IPS DF 6.9 (cell line): ENCODE measurements around the gene APOBEC3C.
"Not testable (repeated sequence)": the region's sequence is repeated elsewhere in the genome, so short reads cannot be mapped to it uniquely, and the experiment has no call there.

Experiments
- DNase-seq: peaks from one replicate; pipeline ENCODE4 v3.0.0-alpha.2; 2013; ENCODE audit warnings: low read depth, low spot score
- H3K27ac ChIP-seq: one replicate; pipeline ENCODE4 v1.5.1; 2013; ENCODE audit warnings: low read length, control low read depth
- H3K27me3 ChIP-seq: 2 replicates; pipeline ENCODE4 v1.6.1; 2013; ENCODE audit warnings: mild to moderate bottlenecking, low read length; ENCODE audit not compliant: control insufficient read depth, insufficient read depth
- H3K36me3 ChIP-seq: 2 replicates; pipeline ENCODE4 v1.6.1; 2013; ENCODE audit warnings: low read length; ENCODE audit not compliant: control insufficient read depth, insufficient read depth
- H3K4me1 ChIP-seq: 2 replicates; pipeline ENCODE4 v1.6.1; 2013; ENCODE audit warnings: low read length; ENCODE audit not compliant: control insufficient read depth, insufficient read depth
- H3K4me3 ChIP-seq: 2 replicates; pipeline ENCODE4 v1.5.1; 2013; ENCODE audit warnings: mild to moderate bottlenecking, low read length
- H3K9me3 ChIP-seq: 2 replicates; pipeline ENCODE4 v1.6.1; 2013; ENCODE audit warnings: low read length, inconsistent platforms; ENCODE audit not compliant: control insufficient read depth, insufficient read depth
- WGBS: extraction: QIAGEN DNeasy Blood & Tissue Kit; methylation state at CpG from one replicate; pipeline ENCODE4 v1.1.7; 2013; ENCODE audit warnings: mixed read lengths, missing lambda C conversion rate; ENCODE audit not compliant: insufficient read length, insufficient coverage; 5-methylcytosine and 5-hydroxymethylcytosine counted together

The APOBEC3C gene

GRCh38 chr22:39040155-39040537, 26.1 kb downstream of the APOBEC3C start:
- WGBS, result no CpG with 5 or more reads among the region's 14 CpGs
- not testable (repeated sequence) for H3K27me3 ChIP-seq, H3K9me3 ChIP-seq, H3K4me1 ChIP-seq, H3K27ac ChIP-seq, H3K36me3 ChIP-seq, H3K4me3 ChIP-seq, DNase-seq

- WGBS, result no CpG with 5 or more reads among the region's 21 CpGs
- H3K36me3 ChIP-seq, H3K27me3 ChIP-seq, H3K27ac ChIP-seq, H3K9me3 ChIP-seq, DNase-seq, H3K4me1 ChIP-seq: not testable (repeated sequence)
- peak within 1 kb of the TSS; percentile 27; the same call in 1 of the 2 replicates for H3K4me3 ChIP-seq
Measured at GRCh38 chr22:39040538-39041296, 26.7 kb downstream of the APOBEC3C start, which contains the start of gene APOBEC3F. TSS of gene APOBEC3F (plus strand) at chr22:39040864. CDS start at chr22:39040961, 97 bp downstream.

GRCh38 chr22:39041908-39042307, 27.9 kb downstream of the APOBEC3C start:
- H3K9me3 ChIP-seq, result no peaks in the 10 kb centered on the region
- WGBS, result no CpG with 5 or more reads among the region's 7 CpGs
- H3K36me3 ChIP-seq, result 0 out of 2 replicates have a peak, but pooled peaks cover 2% of the 10 kb centered on the region
- DNase-seq, result no peak
- H3K27me3 ChIP-seq, result no peaks in the 10 kb centered on the region
- no peak overlapping the region for H3K27ac ChIP-seq
- peaks cover 4% of the 10 kb centered on the region; the same call in 1 of the 2 replicates for H3K4me1 ChIP-seq
- H3K4me3 ChIP-seq, result no peak overlapping the region

- H3K4me3 ChIP-seq, H3K9me3 ChIP-seq, H3K4me1 ChIP-seq, H3K27ac ChIP-seq, H3K36me3 ChIP-seq, H3K27me3 ChIP-seq, DNase-seq: not testable (repeated sequence)
- no CpG with 5 or more reads among the region's 18 CpGs for WGBS
Measured at GRCh38 chr22:39043063-39043462, 29.0 kb downstream of the APOBEC3C start.

- H3K9me3 ChIP-seq, H3K36me3 ChIP-seq, H3K4me3 ChIP-seq, H3K4me1 ChIP-seq, H3K27ac ChIP-seq, DNase-seq, H3K27me3 ChIP-seq: not testable (repeated sequence)
- no CpG with 5 or more reads among the region's 14 CpGs for WGBS
Measured at GRCh38 chr22:39045136-39045535, 31.1 kb downstream of the APOBEC3C start.

GRCh38 chr22:39049486-39049885, 35.4 kb downstream of the APOBEC3C start:
- not testable (repeated sequence) for H3K27ac ChIP-seq, H3K4me3 ChIP-seq, H3K36me3 ChIP-seq, H3K27me3 ChIP-seq, H3K9me3 ChIP-seq, H3K4me1 ChIP-seq, DNase-seq
- no CpG with 5 or more reads among the region's 7 CpGs for WGBS

- not testable (repeated sequence) for H3K27ac ChIP-seq, H3K9me3 ChIP-seq, DNase-seq, H3K27me3 ChIP-seq, H3K36me3 ChIP-seq, H3K4me1 ChIP-seq, H3K4me3 ChIP-seq
- no CpG with 5 or more reads among the region's 18 CpGs for WGBS
Measured at GRCh38 chr22:39051844-39052495, 37.9 kb downstream of the APOBEC3C start.

- Histone ChIP-seq H3K4me3 (no peak overlapping the region), H3K27ac (no peak overlapping the region), H3K27me3 (no peaks in the 10 kb centered on the region), H3K4me1 (peaks cover 2% of the 10 kb centered on the region), H3K36me3 (no peaks in the 10 kb centered on the region), H3K9me3 (no peaks in the 10 kb centered on the region)
- no CpG with 5 or more reads among the region's 11 CpGs for WGBS
- DNase-seq, result no peak
Measured at GRCh38 chr22:39055658-39056057, 41.6 kb downstream of the APOBEC3C start.

- not testable (repeated sequence) for H3K4me1 ChIP-seq, H3K27me3 ChIP-seq, H3K4me3 ChIP-seq, DNase-seq, H3K27ac ChIP-seq, H3K9me3 ChIP-seq, H3K36me3 ChIP-seq
- WGBS, result no CpG with 5 or more reads among the region's 6 CpGs
Measured at GRCh38 chr22:39061290-39061689, 47.2 kb downstream of the APOBEC3C start.

- not testable (repeated sequence) for H3K9me3 ChIP-seq, H3K4me1 ChIP-seq, H3K36me3 ChIP-seq, H3K4me3 ChIP-seq, H3K27ac ChIP-seq, H3K27me3 ChIP-seq, DNase-seq
- WGBS, result no CpG with 5 or more reads among the region's 10 CpGs
Measured at GRCh38 chr22:39061951-39062350, 47.9 kb downstream of the APOBEC3C start.

- H3K4me1 ChIP-seq, DNase-seq, H3K27me3 ChIP-seq, H3K36me3 ChIP-seq, H3K4me3 ChIP-seq, H3K27ac ChIP-seq, H3K9me3 ChIP-seq: not testable (repeated sequence)
- WGBS, result no CpG with 5 or more reads among the region's 8 CpGs
Measured at GRCh38 chr22:39063904-39064303, 49.8 kb downstream of the APOBEC3C start.
